GM23338 (cell line): ENCODE results near the gene RHOV. TPM values are rescaled to one million over a fixed set of nuclear protein-coding genes. Genes with fewer than 3 reads are reported as not detected.

Source experiments
- ATAC-seq: fragments of 200-7000 bp; cut with Tn5 transposase; 3 replicates; pipeline ENCODE4 v1.9.1; 2020
- DNase-seq: peaks from one replicate; pipeline ENCODE4 v3.0.0-alpha.2; 2015; ENCODE audit warnings: low spot score
- H2AFZ ChIP-seq: fragments of 200-600 bp; sonication (generic); 2 replicates; pipeline ENCODE4 v1.8.0; 2016; ENCODE audit warnings: antibody characterized with exemption, mild to moderate bottlenecking, moderate library complexity
- H3F3A ChIP-seq: fragments of 200-600 bp; sonication (generic); replicated peaks from 2 replicates; pipeline ENCODE4 v1.8.0; 2017; ENCODE audit warnings: antibody characterized with exemption, mixed run types, low read depth
- H3K27ac ChIP-seq: fragments of 200-600 bp; sonication (generic); 2 replicates; pipeline ENCODE4 v1.6.1; 2016; ENCODE audit warnings: low read depth
- H3K27me3 ChIP-seq: fragments of 200-600 bp; sonication (generic); 2 replicates; pipeline ENCODE4 v1.8.0; 2016; ENCODE audit warnings: mild to moderate bottlenecking, mixed run types, moderate library complexity; ENCODE audit not compliant: insufficient read depth
- H3K36me3 ChIP-seq: fragments of 200-600 bp; sonication (generic); 2 replicates; pipeline ENCODE4 v1.8.0; 2016; ENCODE audit warnings: mild to moderate bottlenecking; ENCODE audit not compliant: insufficient read depth
- H3K4me1 ChIP-seq: fragments of 200-600 bp; sonication (generic); 2 replicates; pipeline ENCODE4 v1.8.0; 2016; ENCODE audit warnings: mild to moderate bottlenecking, moderate library complexity; ENCODE audit not compliant: insufficient read depth
- H3K4me2 ChIP-seq: fragments of 200-600 bp; sonication (generic); 2 replicates; pipeline ENCODE4 v1.7.1; 2017; ENCODE audit warnings: mixed run types
- H3K4me3 ChIP-seq: fragments of 200-600 bp; sonication (generic); 2 replicates; pipeline ENCODE4 v1.6.1; 2016; ENCODE audit warnings: mixed run types
- H3K79me2 ChIP-seq: fragments of 200-600 bp; sonication (generic); replicated peaks from 2 replicates; pipeline ENCODE4 v1.8.0; 2017; ENCODE audit warnings: mild to moderate bottlenecking; ENCODE audit not compliant: insufficient read depth
- H3K9me2 ChIP-seq: fragments of 200-600 bp; sonication (generic); 2 replicates; pipeline ENCODE4 v1.8.0; 2017; ENCODE audit not compliant: insufficient read depth
- H4K20me1 ChIP-seq: fragments of 200-600 bp; sonication (generic); replicated peaks from 2 replicates; pipeline ENCODE4 v1.8.0; 2017; ENCODE audit warnings: mild to moderate bottlenecking; ENCODE audit not compliant: insufficient read depth
- H3K27ac Mint-ChIP-seq: 2 replicates; pipeline ENCODE4 v1.8.0; 2020; ENCODE audit warnings: inconsistent platforms, mild to moderate bottlenecking, moderate library complexity, mixed read lengths
- H3K27me3 Mint-ChIP-seq: 3 replicates; pipeline ENCODE4 v1.8.0; 2022; ENCODE audit warnings: low read depth, mild to moderate bottlenecking, moderate library complexity, mixed read lengths, inconsistent platforms; ENCODE audit not compliant: insufficient read depth, poor library complexity
- H3K36me3 Mint-ChIP-seq: 3 replicates; pipeline ENCODE4 v1.8.0; 2021; ENCODE audit warnings: low read depth, mild to moderate bottlenecking, inconsistent platforms, moderate library complexity, mixed read lengths
- H3K4me1 Mint-ChIP-seq: 3 replicates; pipeline ENCODE4 v1.8.0; 2020; ENCODE audit warnings: mild to moderate bottlenecking, inconsistent platforms, mixed read lengths
- H3K4me3 Mint-ChIP-seq: 3 replicates; pipeline ENCODE4 v1.8.0; 2021; ENCODE audit warnings: moderate library complexity, mild to moderate bottlenecking, inconsistent platforms, mixed read lengths
- H3K9me3 Mint-ChIP-seq: 3 replicates; pipeline ENCODE4 v1.8.0; 2020; ENCODE audit warnings: moderate library complexity, mild to moderate bottlenecking, inconsistent platforms, mixed read lengths
- CREB1 ChIP-seq: fragments of 250-450 bp; sonication (Bioruptor Pico); IDR thresholded peaks from 2 replicates; pipeline ENCODE4 v1.5.0; 2020; ENCODE audit warnings: low read depth, mild to moderate bottlenecking, moderate library complexity
- NANOG ChIP-seq: IDR thresholded peaks from 2 replicates; pipeline ENCODE4 v1.6.1; 2016; ENCODE audit warnings: antibody characterized with exemption, borderline replicate concordance
- ZNF114 ChIP-seq: fragments of 250-450 bp; sonication (Bioruptor Pico); IDR thresholded peaks from 2 replicates; pipeline ENCODE4 v1.5.0; 2020; ENCODE audit warnings: mild to moderate bottlenecking, moderate library complexity
- polyA plus RNA-seq: library from polyadenylated mRNA; unstranded; fragments of >200 nt; fragmentation: Nextera tagmentation; extraction: Ambion mirVana; gene quantifications from 2 replicates; pipeline ENCODE4 v1.2.1, GENCODE V29; 2016
- total RNA-seq: library from RNA; depleted of rRNA; stranded (reverse); fragments of >200 nt; shearing (Covaris generic); gene quantifications from 2 replicates; pipeline ENCODE4 v1.2.3, GENCODE V29; 2014
- TF ChIP-seq, protein P1 (sequence below): IDR thresholded peaks from 2 replicates; pipeline ENCODE4 v1.6.1; 2016; ENCODE audit warnings: antibody characterized with exemption
- TF ChIP-seq, protein P2 (sequence below): fragments of 250-450 bp; sonication (Bioruptor Pico); IDR thresholded peaks from 2 replicates; pipeline ENCODE4 v1.5.0; 2020; ENCODE audit warnings: mild to moderate bottlenecking, moderate library complexity

RHOV gene
- total and polyA plus RNA-seq, 2 experiments from 2014 or later: 4.4 to 4.7 TPM

DNA sequence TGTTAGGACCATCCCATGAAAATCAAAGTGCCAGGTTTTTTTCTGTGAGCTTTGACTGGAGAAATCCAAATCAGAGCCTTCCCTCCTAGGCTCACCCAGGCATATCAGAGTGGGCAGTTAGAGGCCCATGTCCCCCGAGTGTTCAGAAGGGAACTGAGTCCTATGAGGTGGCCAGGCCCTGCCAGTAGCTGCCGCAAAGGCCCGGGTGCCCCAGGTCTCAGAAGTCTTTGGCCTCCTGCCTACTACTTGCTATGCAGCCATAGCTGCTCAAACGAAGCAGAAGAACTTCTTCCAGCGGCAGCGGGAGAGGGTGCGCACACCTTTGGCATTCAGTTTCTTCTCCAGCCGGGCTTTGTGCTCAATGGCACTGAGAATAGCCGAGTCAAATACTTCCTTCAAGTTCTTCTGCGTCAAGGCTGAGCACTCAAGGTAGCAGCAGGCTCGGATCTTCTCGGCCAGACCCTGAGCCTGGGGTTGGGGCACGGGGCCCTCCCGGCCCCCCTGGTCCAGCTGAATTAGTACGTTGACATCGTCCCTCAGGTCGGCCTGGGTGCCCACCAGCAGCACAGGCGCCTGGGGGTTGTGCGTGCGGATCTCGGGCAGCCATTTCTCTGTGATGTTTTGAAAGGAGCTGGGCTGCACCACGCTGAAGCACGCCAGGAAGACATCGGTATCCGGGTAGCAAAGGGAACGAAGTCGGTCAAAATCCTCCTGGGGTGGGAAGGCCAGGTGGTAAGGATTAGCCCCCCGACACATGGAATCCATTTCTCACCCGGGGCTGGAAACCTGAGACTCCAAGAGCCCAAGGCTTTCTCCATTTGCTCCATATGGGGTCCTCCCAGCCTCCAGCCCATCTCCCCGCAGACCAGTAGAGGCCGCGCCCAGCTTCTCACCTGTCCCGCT is 992 bp downstream of the RHOV start:
- Mint-ChIP-seq H3K27me3 (peaks cover 11% of the 10 kb centered on the region), H3K9me3 (no peaks in the 10 kb centered on the region; the same call in 2 of the 3 replicates), H3K4me1 (peaks cover 32% of the 10 kb centered on the region), H3K36me3 (no peaks in the 10 kb centered on the region), H3K27ac (no peak overlapping the region), H3K4me3 (peak overlapping the region; percentile 78)
- Histone ChIP-seq H3K4me3 (peak overlapping the region; percentile 85), H3K4me1 (peaks cover 25% of the 10 kb centered on the region), H3K27me3 (no peaks in the 10 kb centered on the region), H3K79me2 (no peaks in the 10 kb centered on the region), H3F3A (peaks cover 9% of the 10 kb centered on the region; the same call in 1 of the 2 replicates), H3K4me2 (peak overlapping the region; percentile 86), H3K27ac (0 out of 2 replicates have a peak overlapping the region, but pooled peaks have one; percentile 45), H3K36me3 (no peaks in the 10 kb centered on the region), H2AFZ (peak overlapping the region; percentile 81), H4K20me1 (no peaks in the 10 kb centered on the region), H3K9me2 (no peaks in the 10 kb centered on the region)
- TF ChIP-seq, protein P1, sequence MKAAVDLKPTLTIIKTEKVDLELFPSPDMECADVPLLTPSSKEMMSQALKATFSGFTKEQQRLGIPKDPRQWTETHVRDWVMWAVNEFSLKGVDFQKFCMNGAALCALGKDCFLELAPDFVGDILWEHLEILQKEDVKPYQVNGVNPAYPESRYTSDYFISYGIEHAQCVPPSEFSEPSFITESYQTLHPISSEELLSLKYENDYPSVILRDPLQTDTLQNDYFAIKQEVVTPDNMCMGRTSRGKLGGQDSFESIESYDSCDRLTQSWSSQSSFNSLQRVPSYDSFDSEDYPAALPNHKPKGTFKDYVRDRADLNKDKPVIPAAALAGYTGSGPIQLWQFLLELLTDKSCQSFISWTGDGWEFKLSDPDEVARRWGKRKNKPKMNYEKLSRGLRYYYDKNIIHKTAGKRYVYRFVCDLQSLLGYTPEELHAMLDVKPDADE: no peak
- TF ChIP-seq ZNF114 (CRISPR knock-in tag) (no peak), NANOG (no peak), CREB1 (CRISPR knock-in tag) (no peak)
- TF ChIP-seq, protein P2, sequence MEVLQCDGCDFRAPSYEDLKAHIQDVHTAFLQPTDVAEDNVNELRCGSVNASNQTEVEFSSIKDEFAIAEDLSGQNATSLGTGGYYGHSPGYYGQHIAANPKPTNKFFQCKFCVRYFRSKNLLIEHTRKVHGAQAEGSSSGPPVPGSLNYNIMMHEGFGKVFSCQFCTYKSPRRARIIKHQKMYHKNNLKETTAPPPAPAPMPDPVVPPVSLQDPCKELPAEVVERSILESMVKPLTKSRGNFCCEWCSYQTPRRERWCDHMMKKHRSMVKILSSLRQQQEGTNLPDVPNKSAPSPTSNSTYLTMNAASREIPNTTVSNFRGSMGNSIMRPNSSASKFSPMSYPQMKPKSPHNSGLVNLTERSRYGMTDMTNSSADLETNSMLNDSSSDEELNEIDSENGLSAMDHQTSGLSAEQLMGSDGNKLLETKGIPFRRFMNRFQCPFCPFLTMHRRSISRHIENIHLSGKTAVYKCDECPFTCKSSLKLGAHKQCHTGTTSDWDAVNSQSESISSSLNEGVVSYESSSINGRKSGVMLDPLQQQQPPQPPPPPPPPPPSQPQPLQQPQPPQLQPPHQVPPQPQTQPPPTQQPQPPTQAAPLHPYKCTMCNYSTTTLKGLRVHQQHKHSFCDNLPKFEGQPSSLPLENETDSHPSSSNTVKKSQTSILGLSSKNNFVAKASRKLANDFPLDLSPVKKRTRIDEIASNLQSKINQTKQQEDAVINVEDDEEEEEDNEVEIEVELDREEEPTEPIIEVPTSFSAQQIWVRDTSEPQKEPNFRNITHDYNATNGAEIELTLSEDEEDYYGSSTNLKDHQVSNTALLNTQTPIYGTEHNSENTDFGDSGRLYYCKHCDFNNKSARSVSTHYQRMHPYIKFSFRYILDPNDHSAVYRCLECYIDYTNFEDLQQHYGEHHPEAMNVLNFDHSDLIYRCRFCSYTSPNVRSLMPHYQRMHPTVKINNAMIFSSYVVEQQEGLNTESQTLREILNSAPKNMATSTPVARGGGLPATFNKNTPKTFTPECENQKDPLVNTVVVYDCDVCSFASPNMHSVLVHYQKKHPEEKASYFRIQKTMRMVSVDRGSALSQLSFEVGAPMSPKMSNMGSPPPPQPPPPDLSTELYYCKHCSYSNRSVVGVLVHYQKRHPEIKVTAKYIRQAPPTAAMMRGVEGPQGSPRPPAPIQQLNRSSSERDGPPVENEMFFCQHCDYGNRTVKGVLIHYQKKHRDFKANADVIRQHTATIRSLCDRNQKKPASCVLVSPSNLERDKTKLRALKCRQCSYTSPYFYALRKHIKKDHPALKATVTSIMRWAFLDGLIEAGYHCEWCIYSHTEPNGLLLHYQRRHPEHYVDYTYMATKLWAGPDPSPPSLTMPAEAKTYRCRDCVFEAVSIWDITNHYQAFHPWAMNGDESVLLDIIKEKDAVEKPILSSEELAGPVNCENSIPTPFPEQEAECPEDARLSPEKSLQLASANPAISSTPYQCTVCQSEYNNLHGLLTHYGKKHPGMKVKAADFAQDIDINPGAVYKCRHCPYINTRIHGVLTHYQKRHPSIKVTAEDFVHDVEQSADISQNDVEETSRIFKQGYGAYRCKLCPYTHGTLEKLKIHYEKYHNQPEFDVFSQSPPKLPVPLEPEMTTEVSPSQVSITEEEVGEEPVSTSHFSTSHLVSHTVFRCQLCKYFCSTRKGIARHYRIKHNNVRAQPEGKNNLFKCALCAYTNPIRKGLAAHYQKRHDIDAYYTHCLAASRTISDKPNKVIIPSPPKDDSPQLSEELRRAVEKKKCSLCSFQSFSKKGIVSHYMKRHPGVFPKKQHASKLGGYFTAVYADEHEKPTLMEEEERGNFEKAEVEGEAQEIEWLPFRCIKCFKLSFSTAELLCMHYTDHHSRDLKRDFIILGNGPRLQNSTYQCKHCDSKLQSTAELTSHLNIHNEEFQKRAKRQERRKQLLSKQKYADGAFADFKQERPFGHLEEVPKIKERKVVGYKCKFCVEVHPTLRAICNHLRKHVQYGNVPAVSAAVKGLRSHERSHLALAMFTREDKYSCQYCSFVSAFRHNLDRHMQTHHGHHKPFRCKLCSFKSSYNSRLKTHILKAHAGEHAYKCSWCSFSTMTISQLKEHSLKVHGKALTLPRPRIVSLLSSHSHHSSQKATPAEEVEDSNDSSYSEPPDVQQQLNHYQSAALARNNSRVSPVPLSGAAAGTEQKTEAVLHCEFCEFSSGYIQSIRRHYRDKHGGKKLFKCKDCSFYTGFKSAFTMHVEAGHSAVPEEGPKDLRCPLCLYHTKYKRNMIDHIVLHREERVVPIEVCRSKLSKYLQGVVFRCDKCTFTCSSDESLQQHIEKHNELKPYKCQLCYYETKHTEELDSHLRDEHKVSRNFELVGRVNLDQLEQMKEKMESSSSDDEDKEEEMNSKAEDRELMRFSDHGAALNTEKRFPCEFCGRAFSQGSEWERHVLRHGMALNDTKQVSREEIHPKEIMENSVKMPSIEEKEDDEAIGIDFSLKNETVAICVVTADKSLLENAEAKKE (CRISPR knock-in tag): no peak
- DNase-seq (no peak), ATAC-seq (peak; percentile 2; the same call in 2 of the 3 replicates)
